GM21825 (cell line): Measurements from ENCODE around the gene ANAPC13.

ENCODE experiments used
- ATAC-seq: cut with Tn5 transposase; IDR thresholded peaks from one replicate; pipeline ENCODE4 v1.9.1; 2021; ENCODE audit warnings: mild to moderate bottlenecking, moderate library complexity; ENCODE audit not compliant: unreplicated experiment

Gene ANAPC13

DNA sequence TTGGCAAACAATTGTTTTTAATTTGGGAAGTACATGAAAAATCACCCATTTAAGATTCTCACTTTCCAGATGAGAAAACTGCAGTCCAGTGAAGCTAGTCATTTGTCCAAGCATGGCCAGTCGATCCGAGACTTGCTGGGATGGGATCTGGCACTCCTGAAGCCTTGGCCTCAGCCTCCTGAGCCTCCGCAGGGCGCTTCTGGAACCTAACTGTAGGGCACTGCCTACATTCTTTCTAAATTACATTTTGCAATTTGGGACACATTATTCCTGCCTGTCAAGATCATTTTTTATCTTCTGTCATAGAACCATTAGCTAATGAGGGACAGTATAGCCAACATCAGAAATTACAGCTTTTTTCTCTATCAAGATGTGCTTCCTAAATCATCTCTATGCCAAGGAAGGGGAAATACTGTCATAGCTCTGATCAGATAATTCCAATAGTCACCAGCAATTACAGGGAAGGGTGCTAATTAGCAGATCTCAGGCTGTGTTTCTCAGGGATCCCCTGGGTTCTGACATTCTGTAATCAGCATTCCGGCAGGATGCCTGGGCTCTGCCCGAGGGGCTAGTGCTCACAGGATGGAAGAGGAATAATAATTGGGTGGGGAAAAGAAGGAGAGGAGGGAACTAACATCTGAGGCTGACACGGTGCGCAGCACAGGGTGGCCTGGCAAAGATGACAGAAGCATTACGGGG is 28.3 kb downstream of the ANAPC13 start:
- no peak for ATAC-seq

DNA sequence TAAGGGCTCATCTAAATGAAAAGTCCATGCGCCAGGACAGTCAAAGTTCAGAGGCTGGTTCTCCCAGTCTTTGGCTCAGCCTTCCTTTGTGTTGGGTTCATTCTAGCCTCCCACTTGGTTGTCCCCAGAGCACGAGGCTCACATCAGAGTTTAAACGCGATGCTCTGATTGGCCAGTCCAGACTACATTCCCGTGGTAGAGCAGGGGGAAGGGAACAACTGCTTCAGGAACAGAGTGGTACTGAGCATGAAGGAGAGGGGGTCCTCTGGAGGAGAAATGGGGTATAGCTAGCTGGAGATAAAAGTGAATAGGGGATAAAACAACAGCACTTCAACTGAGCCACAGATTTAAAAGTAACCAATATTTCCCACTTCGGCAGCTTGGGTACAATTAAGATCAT is 32.2 kb downstream of the ANAPC13 start:
- no peak for ATAC-seq

DNA sequence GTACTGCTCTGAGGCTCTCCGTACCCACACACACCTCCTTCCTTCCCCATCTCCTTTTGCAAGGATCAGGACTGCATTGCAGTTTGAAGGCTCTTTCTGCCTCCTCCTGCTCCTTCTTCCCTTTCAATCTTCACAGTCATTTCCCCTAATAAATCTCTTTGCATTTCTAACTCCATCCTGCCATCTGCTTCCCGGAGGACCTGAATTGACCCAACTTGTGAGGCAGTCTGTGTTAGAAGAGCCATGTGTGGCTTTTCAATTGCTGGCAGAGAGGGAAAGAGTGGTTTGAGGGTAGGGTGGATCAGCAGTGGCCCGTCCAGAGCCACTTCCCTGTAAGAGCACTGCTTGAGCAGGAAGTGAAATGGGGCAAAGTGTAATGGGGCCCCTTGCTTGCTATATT is 35.8 kb downstream of the ANAPC13 start:
- ATAC-seq: no peak

DNA sequence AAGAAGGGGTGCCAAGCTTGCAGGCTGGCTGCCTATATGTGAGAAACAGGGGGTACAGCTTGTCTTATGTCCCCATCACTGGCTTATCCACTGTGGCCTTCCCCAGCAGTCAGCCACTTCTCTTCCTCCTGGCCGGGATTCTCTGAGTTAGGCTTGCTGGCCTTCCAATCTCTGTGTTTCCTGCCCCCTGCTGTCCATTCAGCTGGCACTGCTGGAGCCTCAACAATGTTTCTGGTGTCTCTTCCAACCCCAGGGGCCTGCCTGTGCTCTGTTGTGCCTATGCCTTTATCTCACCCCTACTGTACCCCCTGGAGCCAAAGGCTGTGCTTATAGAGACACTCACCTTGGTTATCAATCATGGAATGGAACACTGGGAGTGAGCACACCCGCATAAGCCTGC is 36.5 kb downstream of the ANAPC13 start:
- ATAC-seq: no peak

DNA sequence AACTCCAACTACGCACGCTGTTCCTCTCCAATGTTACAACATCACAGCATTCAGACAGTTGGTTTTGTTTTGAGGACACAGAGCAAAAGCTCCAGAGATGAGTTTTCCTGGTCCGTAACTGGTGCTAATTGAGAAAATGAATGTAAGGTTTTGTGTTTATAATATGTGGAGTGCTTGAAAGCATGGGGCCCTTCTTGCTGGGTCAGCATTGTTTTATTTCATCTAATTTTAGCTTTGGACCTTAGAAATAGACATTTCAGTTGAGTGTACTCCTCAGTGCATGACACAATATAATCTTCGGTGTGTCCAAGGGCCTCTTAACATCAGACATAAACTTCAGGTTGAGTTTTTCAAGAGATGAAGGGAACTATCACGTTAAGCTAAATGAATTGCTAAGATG is 37.1 kb downstream of the ANAPC13 start:
- ATAC-seq: no peak

DNA sequence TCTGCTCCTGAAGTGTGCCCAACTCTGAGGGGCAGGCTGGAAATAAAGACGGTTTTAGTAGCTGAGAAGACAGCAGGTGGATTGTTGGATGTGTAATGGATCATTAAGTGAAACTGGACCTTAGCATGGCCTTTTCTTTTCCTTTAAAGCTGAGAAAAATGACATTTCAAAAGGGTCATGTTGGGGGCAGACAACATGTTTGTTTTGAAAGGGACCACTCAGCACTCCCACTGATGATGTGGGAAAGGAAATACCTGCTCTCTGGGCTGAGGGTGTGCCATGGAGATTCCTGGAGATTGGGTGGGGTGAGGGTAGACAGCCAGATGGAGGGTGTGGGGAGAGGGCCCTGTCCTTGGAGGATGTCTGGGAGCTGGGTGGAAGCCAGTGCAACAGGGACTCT is 38.4 kb downstream of the ANAPC13 start:
- no peak for ATAC-seq

DNA sequence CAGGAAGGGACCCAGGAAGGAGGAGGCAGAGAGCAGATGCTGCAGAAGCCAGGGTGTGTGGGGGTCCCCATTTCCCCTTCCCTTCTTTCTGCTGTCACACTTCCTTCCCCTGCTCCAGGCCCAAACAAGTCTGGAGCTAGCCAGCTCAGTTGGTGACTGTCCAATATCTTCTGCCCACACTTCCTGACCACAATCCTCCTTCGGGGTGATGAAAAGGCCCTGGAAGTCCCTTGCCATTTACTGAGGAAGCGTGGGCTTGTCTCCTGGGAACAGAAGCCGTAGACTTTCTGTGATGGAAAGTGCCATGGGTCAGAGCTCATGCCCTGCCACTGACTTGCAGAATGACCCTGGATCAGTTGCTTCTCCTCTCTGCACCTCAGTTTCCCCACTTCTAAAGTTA is 39.0 kb downstream of the ANAPC13 start:
- no peak for ATAC-seq

DNA sequence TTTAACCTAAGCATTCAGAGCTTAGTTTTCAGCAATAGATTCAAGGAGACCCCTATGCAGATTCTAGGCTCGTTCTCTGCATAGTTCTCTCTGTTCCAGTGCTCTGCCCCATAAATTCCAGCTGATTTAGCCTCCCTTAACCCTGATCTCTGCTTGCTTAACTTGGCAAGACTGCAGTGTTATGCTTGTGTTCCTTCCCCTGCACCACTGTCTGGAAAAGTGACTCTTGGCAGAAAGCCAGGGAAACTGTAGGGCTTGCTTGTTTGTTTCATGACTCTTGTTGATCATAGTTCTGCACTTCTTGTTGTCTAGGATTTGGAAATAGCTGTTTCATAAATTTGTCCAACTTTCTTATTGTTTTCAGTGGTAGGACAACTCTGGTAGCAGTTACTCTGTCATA is 40.1 kb downstream of the ANAPC13 start:
- no peak for ATAC-seq

DNA sequence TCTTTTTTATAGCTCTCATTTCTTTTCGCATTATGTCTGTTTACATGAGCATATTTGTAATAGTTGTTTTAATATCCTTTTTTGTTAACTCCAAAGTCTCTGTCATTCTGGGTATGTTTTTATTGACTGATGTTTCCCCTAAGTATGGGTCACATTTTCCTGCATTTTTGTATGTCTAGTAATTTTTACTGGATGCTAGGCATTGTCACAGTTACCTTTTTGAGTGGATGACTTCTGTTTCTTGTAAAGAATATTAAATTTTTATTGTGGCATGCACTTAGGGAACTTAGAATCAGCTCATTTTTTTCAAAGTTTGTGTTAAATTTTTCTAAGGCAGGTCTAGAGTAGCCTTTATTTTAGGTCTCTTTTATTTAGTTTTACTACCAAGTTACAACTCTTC is 40.7 kb downstream of the ANAPC13 start:
- ATAC-seq: no peak

DNA sequence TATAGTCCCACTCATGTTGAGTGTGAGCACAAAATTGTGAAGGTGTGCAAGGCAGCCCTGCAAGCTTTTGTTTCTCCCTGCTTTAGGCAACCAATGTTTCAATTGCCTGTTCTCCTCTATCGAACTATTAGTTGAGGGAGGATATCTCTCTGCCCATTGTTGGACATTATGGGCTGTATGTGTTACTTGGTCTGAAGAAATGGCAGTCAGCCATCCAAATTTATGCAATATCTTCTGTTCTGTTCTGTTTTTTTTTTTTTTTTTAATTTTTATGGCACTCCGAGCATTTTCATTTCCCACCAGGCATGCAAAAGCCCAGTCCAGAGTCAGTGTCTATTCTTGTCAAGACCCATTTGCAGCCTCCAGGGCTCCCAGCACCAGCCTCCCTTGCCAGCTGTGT is 44.0 kb downstream of the ANAPC13 start:
- no peak for ATAC-seq

DNA sequence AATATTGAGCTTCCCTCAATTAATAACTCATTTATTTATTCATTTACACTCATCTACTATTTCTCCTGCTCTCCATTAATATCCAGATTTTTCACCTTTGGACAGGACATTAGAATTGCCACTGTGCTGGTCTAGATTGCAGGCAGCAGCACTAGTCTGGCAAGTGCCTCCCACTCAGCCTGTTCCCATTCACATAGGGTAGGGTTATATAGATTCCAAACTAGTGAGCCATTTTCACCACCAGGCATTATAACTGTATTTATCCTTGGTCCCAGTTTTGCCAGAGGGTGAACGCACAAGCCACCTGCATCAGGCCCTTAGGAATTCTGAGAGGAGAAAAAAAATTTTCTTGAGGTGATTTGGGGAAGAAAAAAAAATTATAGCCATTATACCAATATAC is 44.5 kb downstream of the ANAPC13 start:
- ATAC-seq: no peak

DNA sequence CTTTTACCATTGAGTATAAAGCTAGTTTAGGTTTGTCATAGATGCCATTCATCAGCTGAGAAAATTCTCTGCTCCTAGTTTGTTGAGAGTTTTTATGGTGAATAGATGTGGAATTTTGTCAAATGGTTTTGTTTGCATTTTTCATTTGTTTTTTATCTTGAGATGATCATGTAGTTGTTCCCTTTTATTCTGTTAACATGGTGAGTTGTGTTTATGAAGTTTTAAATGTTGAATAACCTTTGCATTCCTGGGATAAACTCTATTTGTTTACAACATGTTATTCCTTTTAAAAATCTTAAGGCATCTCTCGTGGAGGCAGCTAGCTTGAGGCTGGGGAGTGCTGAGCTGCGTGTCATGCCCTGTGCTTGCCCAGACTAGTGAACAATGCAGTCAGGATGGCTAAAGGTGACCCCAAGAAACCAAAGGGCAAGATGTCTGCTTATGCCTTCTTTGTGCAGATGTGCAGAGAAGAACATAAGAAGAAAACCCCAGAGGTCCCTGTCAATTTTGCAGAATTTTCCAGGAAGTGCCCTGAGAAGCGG is 48.5 kb downstream of the ANAPC13 start:
- ATAC-seq: no peak

DNA sequence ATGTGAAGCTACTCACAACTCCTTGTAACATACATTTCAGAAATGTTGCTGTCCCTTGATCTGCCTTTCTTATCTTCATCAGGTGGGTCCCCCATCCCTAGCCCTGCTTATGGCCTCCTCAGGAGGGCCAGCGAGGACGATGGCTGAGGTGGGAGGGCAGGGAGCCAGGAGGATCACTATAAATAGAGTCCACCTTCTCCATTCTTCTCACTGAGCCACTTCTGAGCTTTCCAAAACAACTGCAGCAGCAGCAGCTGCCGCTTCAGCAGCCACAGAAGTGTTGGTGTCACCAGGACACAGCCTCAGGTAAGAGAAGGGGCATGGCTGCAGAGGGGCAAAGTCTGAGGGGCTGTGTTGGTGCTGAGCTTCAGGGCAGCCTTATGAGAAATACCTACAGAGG is 53.5 kb downstream of the ANAPC13 start:
- no peak for ATAC-seq

DNA sequence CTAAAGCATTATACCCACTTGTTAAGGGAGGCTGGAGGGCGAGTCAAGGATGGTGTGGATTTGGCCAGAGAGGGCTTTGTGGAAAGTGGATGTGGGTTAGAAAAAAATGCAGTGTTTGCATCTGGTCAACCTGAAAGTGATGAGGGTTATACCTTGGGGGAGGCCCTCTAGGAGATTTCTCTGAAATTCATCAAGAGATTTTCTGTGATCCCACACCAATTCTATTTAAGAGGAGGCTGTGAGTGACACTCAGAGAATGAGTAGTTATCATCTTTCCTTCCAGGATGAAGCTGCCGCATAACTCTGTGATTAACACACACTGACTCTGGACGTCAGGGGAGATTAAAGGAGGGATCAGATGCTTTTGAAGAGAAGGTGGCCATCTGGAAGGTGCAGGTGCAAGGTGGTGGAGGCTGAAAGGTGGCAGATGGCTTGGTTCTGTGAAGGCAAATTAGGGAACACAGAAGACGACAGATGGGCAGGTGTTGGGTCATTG is 54.8 kb downstream of the ANAPC13 start:
- ATAC-seq: no peak

DNA sequence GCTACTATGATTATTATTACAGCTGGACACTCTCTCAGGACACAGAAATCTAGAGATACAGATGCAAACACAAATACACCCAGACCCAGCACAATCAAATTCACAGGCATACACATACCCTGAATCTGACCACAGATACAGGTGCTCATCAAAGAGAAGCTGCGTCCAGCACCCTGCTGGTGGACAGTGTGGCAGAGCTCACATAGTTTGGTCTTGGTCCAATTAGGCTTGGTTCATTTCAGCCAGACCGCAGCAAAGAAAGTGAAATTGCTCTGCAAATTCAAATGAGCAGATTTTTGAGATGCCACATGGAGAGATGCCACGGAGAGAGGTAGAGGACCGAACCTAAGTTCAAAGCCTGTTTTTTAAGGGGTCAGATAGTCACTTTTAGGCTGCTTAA is 55.6 kb downstream of the ANAPC13 start:
- ATAC-seq: no peak

DNA sequence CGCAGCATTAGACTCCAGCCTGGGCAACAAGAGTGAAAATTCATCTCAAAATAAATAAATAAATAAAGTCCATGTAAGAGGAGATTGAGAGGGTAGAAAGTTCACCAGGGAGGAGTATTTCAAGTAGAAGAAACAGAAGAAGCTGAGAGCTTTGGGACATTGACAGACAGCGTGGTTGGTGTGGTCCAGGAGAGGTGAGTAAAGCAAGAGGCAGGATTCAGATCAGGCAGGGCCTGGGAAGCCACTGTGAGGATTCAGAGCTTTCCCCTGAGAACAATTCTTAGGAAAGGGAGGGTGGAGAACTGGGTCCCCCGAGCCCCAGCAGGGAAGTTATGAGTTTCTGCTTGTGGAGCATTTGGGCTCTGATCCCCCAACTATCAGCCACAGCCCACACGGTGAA is 57.4 kb downstream of the ANAPC13 start:
- no peak for ATAC-seq
